ENCODE results near the gene VPS8.

The VPS8 gene

DNA sequence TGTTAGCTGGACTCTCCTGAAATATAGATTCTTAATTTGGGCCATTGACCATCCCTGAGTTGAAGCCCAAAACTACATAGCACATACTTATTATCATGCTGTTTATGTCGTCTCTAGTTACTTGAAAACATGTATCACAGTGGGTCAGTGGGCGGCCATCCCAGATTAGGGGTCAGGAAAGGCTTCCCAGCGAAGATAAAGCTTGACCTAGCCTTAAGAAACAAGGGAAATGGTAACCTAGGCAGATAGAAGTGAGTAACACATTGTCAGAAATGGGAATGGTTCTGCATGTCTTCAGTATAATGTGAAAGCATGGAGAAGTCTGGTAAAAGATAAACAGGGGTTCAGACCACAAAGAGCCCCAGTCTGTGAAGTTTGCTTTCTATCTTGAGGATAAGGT lies 216.2 kb downstream of the VPS8 start:
- no peak for DNase-seq (ENCODE audit: low read depth in 1 of 2, low spot score in 1 of 2)
- no peaks in the 10 kb centered on the region for H3K27me3 ChIP-seq (ENCODE audit: insufficient read depth, poor library complexity, severe bottlenecking)
- H3K4me3 ChIP-seq (replicated peaks; ENCODE audit: insufficient read depth, low read length), result no peak overlapping the region
- no peak overlapping the region for H3K27ac ChIP-seq (replicated peaks)
- TF ChIP-seq, protein P1, sequence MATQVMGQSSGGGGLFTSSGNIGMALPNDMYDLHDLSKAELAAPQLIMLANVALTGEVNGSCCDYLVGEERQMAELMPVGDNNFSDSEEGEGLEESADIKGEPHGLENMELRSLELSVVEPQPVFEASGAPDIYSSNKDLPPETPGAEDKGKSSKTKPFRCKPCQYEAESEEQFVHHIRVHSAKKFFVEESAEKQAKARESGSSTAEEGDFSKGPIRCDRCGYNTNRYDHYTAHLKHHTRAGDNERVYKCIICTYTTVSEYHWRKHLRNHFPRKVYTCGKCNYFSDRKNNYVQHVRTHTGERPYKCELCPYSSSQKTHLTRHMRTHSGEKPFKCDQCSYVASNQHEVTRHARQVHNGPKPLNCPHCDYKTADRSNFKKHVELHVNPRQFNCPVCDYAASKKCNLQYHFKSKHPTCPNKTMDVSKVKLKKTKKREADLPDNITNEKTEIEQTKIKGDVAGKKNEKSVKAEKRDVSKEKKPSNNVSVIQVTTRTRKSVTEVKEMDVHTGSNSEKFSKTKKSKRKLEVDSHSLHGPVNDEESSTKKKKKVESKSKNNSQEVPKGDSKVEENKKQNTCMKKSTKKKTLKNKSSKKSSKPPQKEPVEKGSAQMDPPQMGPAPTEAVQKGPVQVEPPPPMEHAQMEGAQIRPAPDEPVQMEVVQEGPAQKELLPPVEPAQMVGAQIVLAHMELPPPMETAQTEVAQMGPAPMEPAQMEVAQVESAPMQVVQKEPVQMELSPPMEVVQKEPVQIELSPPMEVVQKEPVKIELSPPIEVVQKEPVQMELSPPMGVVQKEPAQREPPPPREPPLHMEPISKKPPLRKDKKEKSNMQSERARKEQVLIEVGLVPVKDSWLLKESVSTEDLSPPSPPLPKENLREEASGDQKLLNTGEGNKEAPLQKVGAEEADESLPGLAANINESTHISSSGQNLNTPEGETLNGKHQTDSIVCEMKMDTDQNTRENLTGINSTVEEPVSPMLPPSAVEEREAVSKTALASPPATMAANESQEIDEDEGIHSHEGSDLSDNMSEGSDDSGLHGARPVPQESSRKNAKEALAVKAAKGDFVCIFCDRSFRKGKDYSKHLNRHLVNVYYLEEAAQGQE (IDR thresholded peaks at IDR 0.05; ENCODE audit: insufficient replicate concordance, low read depth), result no peak
- TF ChIP-seq, protein P2, sequence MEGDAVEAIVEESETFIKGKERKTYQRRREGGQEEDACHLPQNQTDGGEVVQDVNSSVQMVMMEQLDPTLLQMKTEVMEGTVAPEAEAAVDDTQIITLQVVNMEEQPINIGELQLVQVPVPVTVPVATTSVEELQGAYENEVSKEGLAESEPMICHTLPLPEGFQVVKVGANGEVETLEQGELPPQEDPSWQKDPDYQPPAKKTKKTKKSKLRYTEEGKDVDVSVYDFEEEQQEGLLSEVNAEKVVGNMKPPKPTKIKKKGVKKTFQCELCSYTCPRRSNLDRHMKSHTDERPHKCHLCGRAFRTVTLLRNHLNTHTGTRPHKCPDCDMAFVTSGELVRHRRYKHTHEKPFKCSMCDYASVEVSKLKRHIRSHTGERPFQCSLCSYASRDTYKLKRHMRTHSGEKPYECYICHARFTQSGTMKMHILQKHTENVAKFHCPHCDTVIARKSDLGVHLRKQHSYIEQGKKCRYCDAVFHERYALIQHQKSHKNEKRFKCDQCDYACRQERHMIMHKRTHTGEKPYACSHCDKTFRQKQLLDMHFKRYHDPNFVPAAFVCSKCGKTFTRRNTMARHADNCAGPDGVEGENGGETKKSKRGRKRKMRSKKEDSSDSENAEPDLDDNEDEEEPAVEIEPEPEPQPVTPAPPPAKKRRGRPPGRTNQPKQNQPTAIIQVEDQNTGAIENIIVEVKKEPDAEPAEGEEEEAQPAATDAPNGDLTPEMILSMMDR (IDR thresholded peaks at IDR 0.05; ENCODE audit: insufficient read depth, low read length), result no peak
- TF ChIP-seq POLR2AphosphoS5 (IDR thresholded peaks at IDR 0.05; ENCODE audit: low read depth) (no peak), GABPA (IDR thresholded peaks at IDR 0.05; ENCODE audit: low read depth) (no peak), SPI1 (IDR thresholded peaks at IDR 0.05; ENCODE audit: borderline replicate concordance, low read depth) (no peak)

GRCh38 chr3:185029086-185029485 lies 217.1 kb downstream of the VPS8 start:
- TF ChIP-seq, protein P2 (IDR thresholded peaks at IDR 0.05; ENCODE audit: insufficient read depth, low read length), result no peak
- TF ChIP-seq, protein P1 (IDR thresholded peaks at IDR 0.05; ENCODE audit: insufficient replicate concordance, low read depth), result no peak
- TF ChIP-seq GABPA (IDR thresholded peaks at IDR 0.05; ENCODE audit: low read depth) (no peak), POLR2AphosphoS5 (IDR thresholded peaks at IDR 0.05; ENCODE audit: low read depth) (no peak), SPI1 (IDR thresholded peaks at IDR 0.05; ENCODE audit: borderline replicate concordance, low read depth) (no peak)
- no peak overlapping the region for H3K4me3 ChIP-seq (replicated peaks; ENCODE audit: insufficient read depth, low read length)
- H3K27ac ChIP-seq (replicated peaks), result no peak overlapping the region
- H3K27me3 ChIP-seq (ENCODE audit: insufficient read depth, poor library complexity, severe bottlenecking), result no peaks in the 10 kb centered on the region
- no peak for DNase-seq (ENCODE audit: low read depth in 1 of 2, low spot score in 1 of 2)

DNA sequence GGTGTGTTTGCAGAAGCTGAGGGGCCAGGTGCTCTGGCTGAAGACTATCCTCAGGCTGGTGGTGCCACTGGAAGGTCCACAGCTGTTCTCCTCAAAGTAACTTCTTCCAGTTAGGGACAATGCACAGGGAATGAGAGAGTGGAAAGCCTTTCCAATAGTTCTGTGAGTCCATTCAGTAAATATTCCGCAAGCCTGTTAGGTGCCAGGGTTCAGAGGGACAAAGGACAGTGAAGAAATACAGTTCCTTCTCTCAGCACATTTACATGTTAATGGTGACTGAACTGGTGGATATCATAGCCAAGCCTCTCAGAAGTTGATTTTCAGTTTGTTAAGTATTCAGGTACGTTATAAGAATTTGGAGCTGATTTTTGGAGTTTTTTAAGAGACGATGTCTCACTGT lies 218.4 kb downstream of the VPS8 start:
- Histone ChIP-seq H3K27ac (replicated peaks) (no peak overlapping the region), H3K27me3 (ENCODE audit: insufficient read depth, poor library complexity, severe bottlenecking) (no peaks in the 10 kb centered on the region), H3K4me3 (replicated peaks; ENCODE audit: insufficient read depth, low read length) (no peak overlapping the region)
- TF ChIP-seq, protein P1 (IDR thresholded peaks at IDR 0.05; ENCODE audit: insufficient replicate concordance, low read depth), result no peak
- TF ChIP-seq POLR2AphosphoS5 (IDR thresholded peaks at IDR 0.05; ENCODE audit: low read depth) (no peak), SPI1 (IDR thresholded peaks at IDR 0.05; ENCODE audit: borderline replicate concordance, low read depth) (no peak), GABPA (IDR thresholded peaks at IDR 0.05; ENCODE audit: low read depth) (no peak)
- TF ChIP-seq, protein P2 (IDR thresholded peaks at IDR 0.05; ENCODE audit: insufficient read depth, low read length), result no peak
- DNase-seq (ENCODE audit: low read depth in 1 of 2, low spot score in 1 of 2), result no peak
